GM19025 (cell line): ENCODE measurements around the gene FBLN1.
"Not testable (repeated sequence)": the region's sequence is repeated elsewhere in the genome, so short reads cannot be mapped to it uniquely, and the experiment has no call there.

ENCODE experiments used
- ATAC-seq: cut with Tn5 transposase; IDR thresholded peaks from one replicate; pipeline ENCODE4 v1.9.1; 2021; ENCODE audit warnings: mild to moderate bottlenecking, low read depth, moderate library complexity; ENCODE audit not compliant: unreplicated experiment

Gene FBLN1

GRCh38 chr22:45525480-45525879 lies 22.8 kb downstream of the FBLN1 start:
- no peak for ATAC-seq

GRCh38 chr22:45526281-45526680 lies 23.6 kb downstream of the FBLN1 start:
- no peak for ATAC-seq

DNA sequence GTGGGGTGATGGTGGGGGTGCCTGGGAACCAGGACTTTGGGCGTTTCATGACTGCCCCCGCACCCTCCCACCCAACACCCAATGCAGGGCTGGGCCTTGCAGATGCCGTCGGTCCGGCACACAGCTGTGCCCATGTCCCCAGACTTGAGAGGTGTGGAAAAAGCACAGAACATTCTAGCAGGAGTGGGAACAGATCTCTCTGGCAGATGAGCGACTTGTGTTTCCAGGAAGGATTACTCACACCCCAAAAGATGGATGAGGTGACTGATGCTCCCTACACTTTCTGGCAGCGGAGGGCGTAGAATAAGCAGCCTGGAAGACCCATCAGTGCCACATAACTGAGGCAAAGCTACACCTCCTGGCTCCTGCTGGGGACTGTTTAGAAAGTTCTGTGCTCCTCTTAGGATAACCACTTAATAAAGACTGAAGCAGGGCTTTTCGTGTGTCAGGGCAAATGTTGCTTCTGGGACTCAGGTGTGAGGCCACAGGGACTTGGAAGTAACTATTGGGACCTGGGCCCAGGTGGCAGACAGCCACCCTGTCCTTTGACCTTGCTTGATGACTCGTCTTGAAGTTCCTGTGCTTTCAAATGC lies 24.2 kb downstream of the FBLN1 start:
- no peak for ATAC-seq

DNA sequence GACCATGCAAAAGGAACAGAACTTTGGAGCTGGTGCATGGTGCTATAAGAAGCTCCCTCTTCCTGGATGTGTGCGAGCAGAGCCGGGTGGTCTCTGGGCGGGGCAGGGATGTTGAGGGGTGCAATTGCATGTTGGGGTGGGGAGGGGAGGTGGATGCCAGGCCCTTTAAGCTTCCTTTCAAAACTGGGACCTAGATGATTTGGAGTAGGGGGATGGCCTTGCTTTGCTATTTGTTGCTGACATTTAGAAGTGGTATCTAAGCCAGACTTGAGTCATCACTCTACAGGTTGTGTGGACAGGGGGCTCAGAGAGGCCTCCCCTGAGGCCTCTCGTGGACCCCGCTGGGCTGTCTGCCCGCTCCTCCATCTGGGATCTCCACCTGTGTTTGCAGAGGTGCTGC lies 24.8 kb downstream of the FBLN1 start:
- no peak for ATAC-seq

DNA sequence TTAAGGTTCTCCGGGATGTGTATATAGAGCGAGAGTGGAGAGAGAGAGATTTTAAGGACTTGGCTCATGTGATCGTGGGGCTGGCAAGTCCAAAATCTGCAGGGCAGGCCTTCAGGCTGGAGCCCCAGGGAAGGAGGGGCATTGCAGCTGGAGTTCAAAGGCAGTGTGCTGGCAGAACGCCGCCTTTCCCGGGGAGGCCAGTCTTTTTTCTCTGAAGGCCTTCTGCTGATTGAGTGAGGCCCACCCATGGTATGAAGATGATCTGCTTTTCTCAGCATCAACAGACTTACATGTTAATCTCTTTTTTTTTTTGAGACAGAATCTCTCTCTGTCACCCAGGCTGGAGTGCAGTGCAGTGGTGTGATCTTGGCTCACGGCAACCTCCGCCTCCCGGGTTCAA lies 25.4 kb downstream of the FBLN1 start:
- ATAC-seq = no peak

DNA sequence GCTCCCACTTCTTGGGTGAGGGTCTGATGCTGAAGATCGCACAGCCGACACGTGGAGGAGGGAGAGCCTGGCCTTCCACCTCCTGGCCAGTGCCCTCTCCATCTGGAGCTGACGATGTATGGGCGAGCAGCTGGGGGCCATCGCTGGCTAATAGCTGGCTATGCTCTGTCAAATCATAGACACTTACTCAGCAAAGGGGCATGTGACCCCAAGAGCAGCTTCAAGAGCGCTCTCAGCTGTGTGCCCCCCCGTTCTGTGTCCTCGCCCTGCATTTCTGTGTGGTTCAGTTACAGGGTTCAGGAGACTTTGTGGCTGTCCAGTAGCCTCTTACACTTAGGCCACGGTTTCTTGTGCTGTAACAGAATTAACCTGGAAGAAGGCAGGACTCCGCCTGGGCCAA lies 26.4 kb downstream of the FBLN1 start:
- no peak for ATAC-seq

GRCh38 chr22:45529971-45530575 lies 27.4 kb downstream of the FBLN1 start:
- ATAC-seq = no peak

DNA sequence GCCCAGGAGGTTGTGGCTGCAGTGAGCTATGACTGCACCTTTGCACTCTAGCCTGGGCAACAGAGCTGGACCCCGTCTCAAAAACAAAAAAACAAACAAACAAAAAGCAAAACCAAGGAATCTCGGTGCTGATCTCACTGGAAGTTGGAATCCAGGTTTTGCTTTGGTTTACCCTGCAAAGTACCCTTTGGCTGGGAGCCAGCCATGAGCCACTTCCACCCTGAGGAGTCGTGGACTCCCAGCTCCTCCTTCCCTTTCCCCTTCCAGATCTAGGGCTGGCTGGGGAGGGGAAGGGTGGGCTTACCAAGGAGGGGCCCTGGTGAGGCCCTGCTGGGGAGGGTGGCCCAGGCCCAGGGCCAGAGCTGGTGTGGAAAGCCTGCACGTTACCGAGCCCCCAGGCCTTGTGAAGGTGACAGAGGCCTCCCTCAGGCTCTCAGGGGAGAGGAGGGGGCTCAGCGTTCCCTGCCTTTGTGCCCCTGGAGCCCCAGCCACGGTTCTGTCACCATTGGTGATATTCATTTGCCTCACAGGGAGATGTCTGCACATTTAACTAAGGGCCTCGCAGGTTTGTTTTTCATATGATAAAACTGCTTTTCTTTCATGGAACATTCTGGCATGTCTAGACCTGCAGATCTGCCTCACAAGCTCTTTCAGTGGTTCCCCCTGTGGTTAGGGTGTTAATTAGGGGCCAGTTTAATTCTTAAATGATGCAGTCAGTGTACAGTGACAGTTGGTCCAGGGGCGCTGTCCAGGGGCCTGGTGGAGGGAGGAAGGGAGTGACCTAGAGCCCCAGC lies 29.0 kb downstream of the FBLN1 start:
- no peak for ATAC-seq

DNA sequence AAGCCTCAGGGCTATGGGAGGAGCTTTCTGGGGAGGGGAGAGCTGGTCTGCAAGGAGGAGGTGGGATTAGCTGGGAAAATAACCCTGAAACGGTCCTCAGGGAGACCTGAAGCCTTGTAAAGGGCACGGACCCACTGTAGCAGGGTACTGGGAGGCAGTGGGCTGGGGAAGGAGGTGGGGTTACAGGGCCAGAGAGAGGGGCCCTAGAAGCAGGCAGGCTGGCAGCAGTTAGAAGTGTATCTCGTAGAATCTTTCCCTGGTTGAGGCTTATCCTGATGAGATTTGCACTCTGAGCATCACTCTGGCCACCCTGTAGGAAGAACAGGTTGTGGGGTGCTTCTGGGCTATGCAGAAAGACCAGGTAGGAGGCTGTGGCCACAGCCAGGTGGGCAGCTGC lies 29.6 kb downstream of the FBLN1 start:
- ATAC-seq = no peak

DNA sequence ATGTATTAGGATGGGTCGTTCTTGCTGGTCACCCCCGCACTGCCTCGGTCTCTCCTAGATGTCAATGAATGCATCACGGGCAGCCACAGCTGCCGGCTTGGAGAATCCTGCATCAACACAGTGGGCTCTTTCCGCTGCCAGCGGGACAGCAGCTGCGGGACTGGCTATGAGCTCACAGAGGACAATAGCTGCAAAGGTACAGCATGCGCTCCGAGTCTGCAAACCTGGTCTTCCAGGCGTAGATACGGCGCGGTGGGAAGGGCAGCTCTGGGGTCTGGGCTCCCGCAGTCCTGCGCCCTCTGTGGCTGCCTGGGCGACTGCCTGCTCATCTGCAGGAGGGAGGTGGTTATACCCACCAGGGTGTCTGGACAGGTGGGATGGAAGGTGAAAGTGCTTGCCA lies 31.0 kb downstream of the FBLN1 start:
- ATAC-seq = no peak

DNA sequence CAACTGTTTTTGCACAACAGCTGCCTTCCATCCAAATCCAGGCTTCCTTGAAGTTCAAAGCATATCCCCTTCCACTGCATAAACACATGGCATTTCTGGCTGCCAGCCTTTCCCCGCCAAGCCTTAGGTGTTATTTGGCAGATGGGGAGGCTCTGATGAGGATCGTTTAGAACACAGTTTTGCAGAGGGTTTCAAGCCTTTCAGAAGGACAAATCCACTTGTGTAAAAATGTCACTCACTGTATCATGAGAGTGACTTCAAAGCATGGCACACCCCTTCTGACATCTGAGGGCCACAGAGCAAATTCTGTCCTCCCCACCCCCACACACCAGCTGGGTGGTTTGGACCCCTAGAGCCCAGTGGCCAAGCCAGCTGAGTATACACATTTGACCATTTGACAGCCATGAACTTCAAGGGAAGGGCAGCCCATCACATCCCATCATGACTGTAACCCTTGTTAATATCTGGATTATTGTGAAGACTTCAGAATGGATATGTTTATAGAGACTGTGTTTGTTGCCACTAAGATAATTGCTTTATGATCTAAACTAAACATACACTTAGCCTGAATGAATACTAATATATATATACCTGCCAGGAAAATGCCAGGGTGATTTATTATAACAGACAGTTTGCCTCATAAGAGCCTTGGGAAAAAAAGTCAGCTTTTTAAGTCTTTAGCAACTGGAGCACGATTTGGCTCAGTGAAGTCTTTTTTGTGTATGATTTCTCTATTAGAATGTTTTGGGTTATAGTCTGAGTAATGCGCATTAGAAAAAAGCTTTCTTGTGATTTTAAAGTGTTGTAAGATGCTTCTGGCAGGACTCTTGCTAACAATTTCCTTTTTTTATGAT lies 31.9 kb downstream of the FBLN1 start:
- no peak for ATAC-seq

DNA sequence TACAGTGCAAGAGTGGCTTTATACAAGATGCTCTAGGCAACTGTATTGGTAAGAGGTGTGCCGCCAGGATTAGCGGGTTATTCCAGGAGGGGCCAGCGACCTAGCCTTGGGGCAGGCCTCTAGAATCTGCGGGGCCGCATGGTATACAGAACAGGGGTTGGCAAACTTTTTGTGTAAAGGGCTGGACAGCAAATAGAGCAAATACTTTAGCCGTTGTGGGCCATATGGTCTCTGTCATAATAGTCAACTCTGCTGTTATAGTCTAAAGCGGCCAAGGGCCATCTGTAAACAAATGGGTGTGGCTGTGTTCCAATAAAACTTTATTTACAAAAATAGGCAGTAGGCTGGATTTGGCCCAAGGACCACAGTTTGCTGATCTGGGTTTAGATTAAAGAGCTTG lies 32.6 kb downstream of the FBLN1 start:
- no peak for ATAC-seq

GRCh38 chr22:45535835-45536234 lies 33.2 kb downstream of the FBLN1 start:
- not testable (repeated sequence) for ATAC-seq

- ATAC-seq = no peak
These were observed 35.1 kb downstream of the FBLN1 start for GRCh38 chr22:45537734-45538181.

- no peak for ATAC-seq
These were observed 35.6 kb downstream of the FBLN1 start for GRCh38 chr22:45538281-45538680.

DNA sequence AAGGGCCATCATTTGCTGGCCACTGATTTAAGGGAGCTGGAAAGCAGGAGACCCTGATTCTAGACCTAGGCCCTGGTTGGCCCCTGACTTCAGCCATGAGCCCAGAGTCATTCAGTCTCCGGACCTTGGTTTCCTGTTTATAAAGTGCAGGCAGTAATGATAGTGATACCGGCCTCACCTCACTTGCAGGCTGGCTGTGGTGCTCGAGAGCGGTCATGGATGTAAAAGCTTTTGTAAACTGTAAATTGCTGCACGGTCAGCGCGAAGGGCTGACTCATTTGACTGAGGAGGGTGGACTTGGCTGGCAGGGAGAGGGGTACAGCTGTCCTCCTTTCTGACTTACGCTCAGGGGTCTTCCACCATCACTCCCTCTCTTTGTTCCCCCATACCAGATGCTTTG lies 37.4 kb downstream of the FBLN1 start:
- no peak for ATAC-seq

GRCh38 chr22:45541382-45541979 lies 38.8 kb downstream of the FBLN1 start:
- ATAC-seq = no peak

- no peak for ATAC-seq
These were observed 39.4 kb downstream of the FBLN1 start for GRCh38 chr22:45542001-45542520.

DNA sequence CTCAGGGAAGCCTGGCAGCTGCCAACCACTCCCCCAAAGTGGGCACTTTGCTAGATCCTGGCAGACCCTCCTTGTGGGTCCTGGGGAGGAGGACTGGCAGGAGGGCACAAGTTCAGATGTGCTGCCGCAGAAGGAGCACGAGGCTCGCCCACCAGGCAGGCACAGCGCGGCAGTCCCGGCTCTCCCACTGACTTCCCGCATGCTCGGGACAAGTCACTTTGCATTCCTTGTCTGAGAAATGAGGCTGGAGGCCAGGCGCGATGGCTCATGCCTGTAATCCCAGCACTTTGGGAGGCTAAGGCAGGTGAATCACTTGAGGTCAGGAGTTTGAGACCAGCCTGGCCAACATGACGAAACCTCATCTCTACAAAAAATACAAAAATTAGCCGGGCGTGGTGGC lies 40.1 kb downstream of the FBLN1 start:
- not testable (repeated sequence) for ATAC-seq

DNA sequence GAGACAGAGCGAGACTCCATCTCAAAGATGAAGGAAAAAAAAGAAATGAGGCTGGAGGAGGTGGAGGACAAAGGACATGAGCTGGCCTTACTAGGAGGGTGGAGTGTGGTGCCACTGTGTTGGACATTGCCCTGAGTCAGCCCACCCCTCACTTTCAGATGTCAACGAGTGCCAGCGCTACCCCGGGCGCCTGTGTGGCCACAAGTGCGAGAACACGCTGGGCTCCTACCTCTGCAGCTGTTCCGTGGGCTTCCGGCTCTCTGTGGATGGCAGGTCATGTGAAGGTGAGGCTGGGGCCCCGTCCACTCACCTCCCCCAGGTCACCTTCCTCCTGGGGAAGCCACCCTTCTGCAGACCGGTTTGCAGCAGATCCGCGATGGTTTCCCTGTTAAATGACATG lies 40.6 kb downstream of the FBLN1 start:
- ATAC-seq = no peak
